Epidermal melanocyte (primary cell): ENCODE results near the gene B3GNT3.
A peak's percentile ranks its signal among the peaks of the same experiment; 100 is the strongest.

Experiments used
- DNase-seq: peaks from one replicate; pipeline ENCODE4 v3.0.0; 2011; ENCODE audit warnings: low spot score; ENCODE audit not compliant: insufficient read length

Gene B3GNT3

GRCh38 chr19:17859533-17860330, 64.8 kb downstream of the B3GNT3 start, which contains the start of gene RPL18A:
Gene RPL18A (plus strand): TSS chr19:17859910. CDS start chr19:17859957, 47 bp downstream.
- peak; percentile 96 for DNase-seq

GRCh38 chr19:17860331-17860992, 65.5 kb downstream of the B3GNT3 start:
- DNase-seq = no peak

- no peak for DNase-seq
These were observed 66.0 kb downstream of the B3GNT3 start for GRCh38 chr19:17860993-17861360.

GRCh38 chr19:17861542-17862402, 66.8 kb downstream of the B3GNT3 start:
- no peak for DNase-seq

GRCh38 chr19:17862711-17863519, 68.0 kb downstream of the B3GNT3 start:
- no peak for DNase-seq
